ENCODE measurements around the gene BNIP5. TPM values are rescaled to one million over a fixed set of nuclear protein-coding genes. Genes with fewer than 3 reads are reported as not detected.

Gene BNIP5
- total RNA-seq, 1 experiment from 2014 or later: not detected

GRCh38 chr6:36334832-36335459 lies 1.7 kb downstream of the BNIP5 start:
- no peak for DNase-seq
- Histone ChIP-seq H3K9me3 (no peaks in the 10 kb centered on the region), H3K27me3 (no peaks in the 10 kb centered on the region), H3K36me3 (no peaks in the 10 kb centered on the region), H3K4me3 (no peak overlapping the region)

- no peaks in the 10 kb centered on the region for H3K36me3 ChIP-seq
- no peaks in the 10 kb centered on the region for H3K27me3 ChIP-seq
- H3K4me3 ChIP-seq: no peak overlapping the region
- DNase-seq: no peak
- no peaks in the 10 kb centered on the region for H3K9me3 ChIP-seq
These were observed 2.6 kb downstream of the BNIP5 start for GRCh38 chr6:36333931-36334725.

- no peak overlapping the region for H3K4me3 ChIP-seq
- DNase-seq: no peak
- no peaks in the 10 kb centered on the region for H3K27me3 ChIP-seq
- H3K36me3 ChIP-seq: no peaks in the 10 kb centered on the region
- no peaks in the 10 kb centered on the region for H3K9me3 ChIP-seq
These were observed 3.4 kb downstream of the BNIP5 start for GRCh38 chr6:36333171-36333895.

- Histone ChIP-seq H3K9me3 (no peaks in the 10 kb centered on the region), H3K4me3 (no peak overlapping the region), H3K27me3 (no peaks in the 10 kb centered on the region), H3K36me3 (no peaks in the 10 kb centered on the region)
- DNase-seq: no peak
These were observed 5.3 kb downstream of the BNIP5 start for GRCh38 chr6:36331381-36331780.

GRCh38 chr6:36330366-36330765 lies 6.3 kb downstream of the BNIP5 start:
- Histone ChIP-seq H3K4me3 (no peak overlapping the region), H3K9me3 (no peaks in the 10 kb centered on the region), H3K36me3 (no peaks in the 10 kb centered on the region), H3K27me3 (no peaks in the 10 kb centered on the region)
- DNase-seq: no peak

- no peaks in the 10 kb centered on the region for H3K9me3 ChIP-seq
- no peaks in the 10 kb centered on the region for H3K36me3 ChIP-seq
- H3K4me3 ChIP-seq: no peak overlapping the region
- DNase-seq: no peak
- no peaks in the 10 kb centered on the region for H3K27me3 ChIP-seq
These were observed 6.8 kb downstream of the BNIP5 start for GRCh38 chr6:36329798-36330291.

- Histone ChIP-seq H3K36me3 (no peaks in the 10 kb centered on the region), H3K9me3 (no peaks in the 10 kb centered on the region), H3K4me3 (no peak overlapping the region), H3K27me3 (no peaks in the 10 kb centered on the region)
- DNase-seq: no peak
These were observed 8.1 kb downstream of the BNIP5 start for GRCh38 chr6:36328600-36328999.

- Histone ChIP-seq H3K9me3 (no peaks in the 10 kb centered on the region), H3K4me3 (no peak overlapping the region), H3K27me3 (no peaks in the 10 kb centered on the region), H3K36me3 (no peaks in the 10 kb centered on the region)
- DNase-seq: no peak
These were observed 8.8 kb downstream of the BNIP5 start for GRCh38 chr6:36327919-36328236.

GRCh38 chr6:36327226-36327918 lies 9.3 kb downstream of the BNIP5 start:
- no peaks in the 10 kb centered on the region for H3K27me3 ChIP-seq
- H3K9me3 ChIP-seq: no peaks in the 10 kb centered on the region
- no peaks in the 10 kb centered on the region for H3K36me3 ChIP-seq
- no peak overlapping the region for H3K4me3 ChIP-seq
- DNase-seq: no peak

- Histone ChIP-seq H3K36me3 (no peaks in the 10 kb centered on the region), H3K9me3 (no peaks in the 10 kb centered on the region), H3K4me3 (no peak overlapping the region), H3K27me3 (no peaks in the 10 kb centered on the region)
- no peak for DNase-seq
These were observed 10.2 kb downstream of the BNIP5 start for GRCh38 chr6:36326356-36326995.

- no peak for DNase-seq
- H3K9me3 ChIP-seq: no peaks in the 10 kb centered on the region
- H3K27me3 ChIP-seq: no peaks in the 10 kb centered on the region
These were observed 12.0 kb downstream of the BNIP5 start for GRCh38 chr6:36324715-36325114.

GRCh38 chr6:36324191-36324590 lies 12.5 kb downstream of the BNIP5 start:
- Histone ChIP-seq H3K36me3 (no peaks in the 10 kb centered on the region), H3K27me3 (no peaks in the 10 kb centered on the region), H3K9me3 (no peaks in the 10 kb centered on the region), H3K4me3 (no peak overlapping the region)
- DNase-seq: no peak

More at GRCh38 chr6:36324715-36325114, 12.0 kb downstream of the BNIP5 start:
- Histone ChIP-seq H3K4me3 (no peak overlapping the region), H3K36me3 (no peaks in the 10 kb centered on the region)

- Histone ChIP-seq H3K36me3 (no peaks in the 10 kb centered on the region), H3K9me3 (no peaks in the 10 kb centered on the region), H3K4me3 (no peak overlapping the region), H3K27me3 (no peaks in the 10 kb centered on the region)
- DNase-seq: no peak
These were observed 13.6 kb downstream of the BNIP5 start for GRCh38 chr6:36323062-36323461.

- H3K9me3 ChIP-seq: no peaks in the 10 kb centered on the region
- DNase-seq: no peak
- no peaks in the 10 kb centered on the region for H3K27me3 ChIP-seq
- H3K4me3 ChIP-seq: no peak overlapping the region
- no peaks in the 10 kb centered on the region for H3K36me3 ChIP-seq
These were observed 14.1 kb downstream of the BNIP5 start for GRCh38 chr6:36322591-36322990.

- no peaks in the 10 kb centered on the region for H3K9me3 ChIP-seq
- H3K4me3 ChIP-seq: no peak overlapping the region
- H3K36me3 ChIP-seq: no peaks in the 10 kb centered on the region
- DNase-seq: no peak
- no peaks in the 10 kb centered on the region for H3K27me3 ChIP-seq
These were observed 16.2 kb downstream of the BNIP5 start for GRCh38 chr6:36320475-36320874.

GRCh38 chr6:36319821-36320220 lies 16.9 kb downstream of the BNIP5 start:
- no peaks in the 10 kb centered on the region for H3K27me3 ChIP-seq
- no peak for DNase-seq
- no peaks in the 10 kb centered on the region for H3K36me3 ChIP-seq
- H3K9me3 ChIP-seq: no peaks in the 10 kb centered on the region
- H3K4me3 ChIP-seq: no peak overlapping the region

- H3K36me3 ChIP-seq: no peaks in the 10 kb centered on the region
- no peak overlapping the region for H3K4me3 ChIP-seq
- H3K27me3 ChIP-seq: no peaks in the 10 kb centered on the region
- DNase-seq: no peak
- H3K9me3 ChIP-seq: no peaks in the 10 kb centered on the region
These were observed 17.3 kb downstream of the BNIP5 start for GRCh38 chr6:36319436-36319762.

Measured in MG63 (cell line).